NCI-H345 (cell line): ENCODE data around the gene NINJ2.

Experiments
- DNase-seq: peaks from one replicate; lab custom pipeline; 2025; lab: John Stamatoyannopoulos, UW

The NINJ2 gene

DNA sequence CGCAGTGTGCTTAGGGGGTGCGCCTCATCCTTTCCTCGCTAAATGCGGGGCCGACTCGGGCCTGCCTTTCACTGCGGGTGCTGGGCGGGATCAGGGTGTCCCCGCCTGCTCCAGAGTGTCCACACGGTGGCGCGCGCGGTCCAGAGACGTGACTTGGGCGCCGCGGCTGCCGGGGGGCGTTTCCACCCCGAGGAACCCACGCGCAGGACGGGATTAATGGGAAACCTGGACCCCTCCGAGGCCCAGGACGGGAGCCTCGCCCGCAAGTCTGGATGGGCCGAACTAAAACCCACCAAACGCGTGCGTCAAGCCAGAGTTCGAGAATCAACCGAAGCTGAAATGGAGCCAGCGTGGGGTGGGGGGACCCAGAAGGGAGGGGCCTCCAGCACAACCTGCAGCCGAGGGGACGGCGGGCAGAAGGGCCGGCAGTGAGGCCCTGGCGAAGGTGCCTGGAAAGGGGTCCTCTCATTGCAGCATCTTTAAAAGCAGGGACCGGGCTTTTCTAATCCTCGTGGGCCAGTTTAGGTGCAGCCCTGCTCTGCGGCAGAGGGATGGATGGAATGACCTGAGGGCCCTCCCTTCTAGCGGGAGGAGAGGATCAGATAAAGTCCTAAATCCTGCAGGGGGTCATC, 93.3 kb downstream of the NINJ2 start:
- DNase-seq: peak; percentile 79

DNA sequence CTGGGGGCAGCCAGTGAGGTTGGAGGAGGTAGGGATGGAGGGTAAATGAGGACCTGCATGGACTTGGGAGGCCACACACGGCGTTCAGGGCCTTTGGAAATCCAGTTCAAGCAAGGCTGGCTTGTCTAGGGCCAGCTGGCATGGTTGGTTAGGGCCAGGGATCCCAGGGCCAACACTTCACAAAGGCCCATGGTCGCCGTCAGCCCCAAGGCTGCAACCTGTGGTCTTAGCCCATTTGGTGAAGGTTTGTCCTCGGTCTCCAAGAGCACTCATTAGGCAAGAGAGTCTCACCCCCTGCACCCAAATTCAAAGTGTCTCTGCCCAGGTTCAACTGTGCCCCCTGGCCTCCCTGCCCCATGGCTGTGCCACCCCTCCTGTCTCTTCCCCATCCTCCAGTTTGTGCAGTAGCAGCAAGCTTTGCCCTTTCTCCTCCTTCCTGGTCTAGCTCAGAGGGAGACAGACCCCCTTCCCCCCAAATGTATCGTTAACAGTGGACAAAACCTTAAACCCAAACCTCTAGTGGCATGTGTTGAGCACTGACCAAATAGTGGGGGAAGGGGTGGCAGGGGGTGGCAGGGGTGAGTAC, 94.1 kb downstream of the NINJ2 start:
- DNase-seq: no peak

DNA sequence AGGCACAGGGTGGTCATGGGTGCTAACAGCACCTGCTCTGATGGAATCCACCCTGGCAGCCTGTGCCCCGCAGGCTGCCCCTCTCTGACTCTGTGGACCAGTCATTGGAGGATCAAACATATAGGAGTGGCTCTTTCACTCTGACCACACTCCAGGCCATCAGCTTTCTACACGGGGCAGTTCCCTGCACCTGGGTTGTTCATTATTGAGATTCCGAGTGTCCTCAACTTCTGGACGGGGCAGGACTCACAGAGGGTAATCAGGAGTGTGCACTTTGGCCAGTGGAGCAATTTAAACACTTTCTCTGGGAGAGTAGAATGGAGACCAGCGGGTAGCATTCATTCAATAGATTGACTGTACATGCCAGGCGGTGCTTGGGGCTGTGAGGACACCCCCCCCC, 94.8 kb downstream of the NINJ2 start:
- DNase-seq: no peak

DNA sequence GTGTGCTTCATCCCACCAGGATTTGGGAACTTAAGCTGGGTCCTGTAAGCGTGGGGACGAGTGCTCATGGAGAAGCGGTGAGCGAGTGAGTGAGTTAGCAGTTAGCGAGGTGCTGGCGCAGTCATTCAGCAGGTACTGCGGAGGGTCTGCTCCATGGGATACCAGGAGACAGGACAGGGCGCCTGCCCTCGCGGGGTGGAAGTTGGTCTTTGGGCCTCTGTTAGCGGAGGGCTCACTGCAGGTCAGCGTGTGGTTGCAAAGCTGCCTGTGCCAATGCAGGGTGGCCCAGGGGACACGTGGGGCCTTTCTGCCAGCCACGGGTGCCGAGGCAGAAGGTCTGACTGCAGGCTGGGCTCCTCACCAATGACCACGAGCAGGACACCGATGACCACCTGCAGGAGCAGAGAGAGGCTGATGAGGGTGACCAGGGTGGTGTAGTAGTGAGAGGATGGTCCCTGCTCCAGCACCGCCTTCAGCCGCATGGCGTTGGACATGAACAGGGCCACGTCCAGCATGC, 97.6 kb downstream of the NINJ2 start:
- no peak for DNase-seq

DNA sequence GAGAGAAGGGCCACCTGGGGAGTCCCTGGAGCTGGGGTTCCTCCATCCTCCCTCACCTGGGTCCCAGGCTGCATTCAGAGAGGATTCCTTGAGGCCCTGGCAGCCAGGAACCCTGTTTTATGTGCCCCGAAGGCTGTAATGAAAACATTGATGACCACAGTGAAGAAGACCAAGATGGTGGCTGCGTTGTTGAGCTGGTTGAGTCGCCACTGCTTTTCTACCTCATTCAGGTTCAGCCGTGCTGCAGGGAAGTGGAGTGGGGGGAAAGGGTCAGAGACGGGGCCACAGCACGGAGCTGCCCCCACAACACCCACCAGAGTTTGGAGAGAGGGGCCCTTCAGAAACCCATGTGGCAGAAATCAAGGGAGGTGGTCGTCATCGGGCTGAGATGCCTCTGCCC, 98.1 kb downstream of the NINJ2 start:
- DNase-seq: no peak

DNA sequence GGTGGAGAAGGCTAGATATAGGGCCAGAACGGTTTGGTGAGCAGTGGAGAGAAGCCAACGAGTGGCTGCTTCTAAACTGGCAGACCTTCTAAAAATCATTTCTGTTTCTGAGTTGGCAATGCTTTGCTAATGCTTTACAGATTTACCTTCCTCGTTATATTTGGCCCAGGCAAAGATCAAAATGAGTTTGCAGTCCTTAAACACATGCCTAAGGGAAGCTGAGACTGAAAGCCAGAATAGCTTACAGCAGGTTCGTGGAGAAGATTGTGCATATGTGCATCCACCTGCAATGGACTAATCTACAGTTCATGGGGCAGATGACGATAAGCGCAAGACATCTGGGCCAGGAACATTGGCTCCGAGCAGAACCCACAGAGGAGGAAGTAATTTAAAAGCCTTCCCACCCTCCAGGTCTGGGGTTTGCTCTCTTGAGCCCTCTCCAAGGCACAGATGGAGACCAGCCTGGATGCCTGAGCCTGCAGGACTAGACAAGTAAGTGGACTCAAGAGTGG, 99.4 kb downstream of the NINJ2 start:
- DNase-seq: no peak

DNA sequence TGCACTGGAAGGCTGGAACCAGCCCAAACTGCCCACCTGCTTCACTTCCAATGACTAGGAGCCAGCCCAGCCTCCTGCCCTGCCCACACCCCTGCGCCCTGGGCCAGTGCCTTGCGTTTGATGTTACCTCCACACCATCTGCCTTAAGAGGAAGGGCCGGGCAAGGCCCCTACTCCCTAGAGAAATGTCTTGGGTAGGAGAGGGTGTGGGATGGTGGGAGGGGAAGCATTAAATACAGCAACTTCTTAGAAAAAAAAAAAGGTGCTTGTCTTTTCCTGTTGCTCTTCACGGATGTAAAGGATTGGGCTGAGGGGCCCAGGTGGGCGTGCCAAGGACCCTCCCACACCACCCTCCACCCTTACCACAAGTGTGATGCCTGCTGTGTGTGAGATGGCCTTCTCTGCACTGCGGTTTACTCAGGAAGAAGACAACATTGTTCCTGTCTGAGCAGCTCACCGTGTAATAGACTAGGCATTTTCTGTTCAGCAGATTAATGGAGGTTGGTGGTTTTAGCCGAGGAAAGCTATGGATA, 99.9 kb downstream of the NINJ2 start:
- DNase-seq: no peak

DNA sequence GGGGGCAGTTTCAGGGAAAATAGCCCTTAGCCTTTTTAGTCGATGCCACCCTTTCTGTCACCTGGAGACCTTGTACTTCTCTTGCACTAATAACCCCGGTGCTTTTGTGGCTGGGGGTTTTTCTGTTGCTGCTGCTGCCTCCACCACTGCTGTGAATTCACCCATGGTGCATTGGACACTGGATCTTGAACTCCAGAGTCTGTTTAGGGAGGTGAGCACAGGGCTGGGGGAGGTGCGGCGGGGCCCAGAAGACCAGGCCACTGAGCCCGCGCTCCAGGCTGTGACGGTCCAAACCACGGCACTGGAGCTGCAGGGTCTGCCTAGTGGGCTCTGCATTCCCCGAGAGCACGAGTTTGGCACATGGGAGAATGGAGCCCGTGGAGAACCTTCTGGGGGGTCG, 100.6 kb downstream of the NINJ2 start:
- no peak for DNase-seq

DNA sequence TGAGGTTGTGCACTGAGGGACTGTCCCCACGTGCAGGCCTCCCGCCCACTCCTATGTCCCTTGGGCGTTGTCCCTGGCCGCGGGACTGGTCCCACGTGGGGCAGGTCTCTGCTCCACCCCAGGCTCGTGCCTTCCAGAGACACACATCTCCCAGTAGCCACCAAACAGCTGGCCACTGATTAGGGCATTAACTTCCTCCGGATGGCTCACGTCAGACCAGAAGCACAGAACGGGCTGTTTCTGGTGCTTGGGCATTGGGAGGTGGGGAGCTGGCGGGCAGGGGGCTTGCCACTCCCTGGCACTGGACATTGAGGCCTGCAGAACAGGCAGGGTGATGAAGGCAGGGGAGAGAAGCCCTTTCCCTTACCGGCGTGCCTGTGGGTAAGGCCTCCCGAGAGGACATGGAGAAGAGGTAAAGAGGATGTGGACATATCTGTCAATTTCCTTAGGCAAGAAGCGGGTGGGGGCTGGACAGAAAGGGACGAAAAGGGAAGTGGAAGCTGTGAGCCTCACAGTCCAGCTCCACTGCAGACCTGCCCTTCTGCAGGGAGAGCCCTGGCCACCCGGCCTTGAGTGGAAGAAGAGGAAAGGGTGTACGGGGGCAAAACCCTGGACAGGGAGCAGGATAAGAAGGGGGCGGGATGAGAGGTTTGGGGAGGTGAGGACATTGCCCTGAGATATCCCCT, 101.2 kb downstream of the NINJ2 start:
- DNase-seq: no peak

DNA sequence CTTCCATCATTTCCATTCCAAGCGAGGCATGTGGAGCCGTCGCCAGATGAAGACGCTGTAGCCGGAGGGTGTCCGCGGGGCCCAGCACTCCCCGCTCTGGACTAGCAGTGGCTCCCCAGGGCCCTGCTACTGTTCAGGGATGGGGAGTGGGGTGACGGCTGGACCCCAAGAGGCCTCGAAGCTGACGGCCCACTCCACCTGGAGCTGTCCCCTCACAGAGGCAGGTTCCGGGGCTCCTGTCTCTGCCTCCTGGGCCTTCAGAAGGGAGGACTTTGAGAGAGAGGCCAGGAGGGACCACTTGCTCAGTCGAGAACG, 101.9 kb downstream of the NINJ2 start:
- no peak for DNase-seq

DNA sequence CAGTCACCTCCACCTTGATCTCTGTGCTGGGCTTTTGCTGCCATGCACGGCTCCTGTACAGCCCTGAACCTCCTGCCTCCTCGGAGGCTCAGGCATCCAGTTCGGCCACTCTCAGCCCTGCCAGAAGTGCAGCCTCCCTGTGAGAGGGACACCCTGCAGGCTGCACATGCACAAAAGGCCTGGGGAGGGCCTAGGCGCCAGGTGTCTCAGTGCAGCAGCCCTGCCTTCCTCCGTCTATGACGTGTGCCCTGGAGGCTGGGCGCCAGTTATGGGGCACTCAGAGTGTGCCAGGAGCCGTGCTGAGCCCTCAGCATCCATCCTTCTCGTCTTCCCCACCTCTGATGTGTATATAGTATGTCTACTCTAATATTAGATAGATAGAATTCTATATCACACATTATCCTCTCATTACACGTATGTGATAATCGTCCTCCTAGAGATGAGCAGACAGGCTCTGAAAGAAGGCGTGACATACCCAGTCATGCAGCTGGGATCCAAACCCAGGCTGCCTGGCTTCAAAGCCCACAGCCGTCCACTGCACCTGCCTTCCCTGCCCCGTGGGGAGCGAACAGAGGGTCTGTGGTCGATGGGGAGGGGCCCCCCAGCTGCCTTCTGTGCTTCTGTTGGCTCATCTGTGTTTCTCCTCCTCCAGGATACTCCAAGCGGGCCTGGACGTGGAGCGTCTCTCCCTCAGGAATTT, 102.4 kb downstream of the NINJ2 start:
- peak; percentile 89 for DNase-seq

DNA sequence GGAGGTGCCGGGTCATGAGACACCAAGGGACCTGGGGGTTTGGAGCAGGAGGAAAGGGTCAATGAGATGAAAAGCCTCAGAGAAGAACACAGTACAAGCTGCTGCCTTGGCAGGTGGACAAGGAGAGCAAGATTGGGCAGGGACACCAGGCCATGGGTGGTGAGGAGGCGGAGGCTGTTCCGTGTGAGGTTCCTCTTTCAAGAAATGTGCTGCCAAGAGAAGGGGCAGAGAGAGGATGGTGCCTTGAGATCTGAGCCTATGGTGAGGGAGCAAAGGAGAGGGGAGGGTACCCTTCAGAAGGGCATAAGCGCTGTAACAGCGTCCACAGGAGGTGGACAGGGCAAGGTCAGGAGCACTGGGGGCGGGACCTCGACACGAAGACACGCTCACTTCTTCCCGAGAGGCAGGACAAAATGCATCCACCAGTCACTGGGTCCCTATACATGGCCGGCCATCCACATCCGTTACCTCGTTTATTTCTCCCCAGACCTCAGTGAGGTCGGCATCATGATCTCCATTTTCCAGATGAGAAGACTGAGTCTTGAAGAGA, 103.3 kb downstream of the NINJ2 start:
- DNase-seq: no peak

DNA sequence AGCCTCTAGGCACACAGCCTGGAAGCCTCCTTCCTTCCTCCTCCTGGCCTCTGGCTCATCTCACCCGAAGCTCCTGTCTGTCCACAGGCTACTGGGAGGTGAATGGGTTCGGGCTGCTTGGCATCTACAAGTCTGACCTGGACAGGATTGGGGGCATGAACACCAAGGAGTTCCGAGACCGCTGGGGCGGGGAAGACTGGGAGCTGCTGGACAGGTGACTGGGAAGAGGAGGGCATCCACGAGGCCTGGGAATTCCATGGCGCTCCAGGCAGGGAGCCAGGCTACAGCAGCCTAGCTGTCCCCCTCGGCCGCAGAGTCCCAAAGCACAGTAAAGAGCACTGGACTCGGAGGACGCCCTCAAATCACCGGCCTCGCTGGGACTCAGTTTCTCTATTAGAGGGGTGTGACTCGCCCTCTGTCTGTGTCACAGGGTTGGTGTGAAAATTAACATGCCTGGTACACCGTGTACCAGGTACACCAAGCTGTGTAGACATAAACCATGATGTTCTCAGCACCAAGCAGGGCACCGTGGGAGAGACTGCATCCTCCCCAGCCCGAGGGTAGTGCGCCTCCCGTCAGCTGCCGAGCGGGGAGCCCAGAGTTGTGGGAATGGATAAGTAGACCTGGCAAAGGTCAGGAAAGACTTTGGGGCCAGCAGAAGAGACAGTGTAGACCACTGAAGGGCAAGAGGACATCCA, 103.9 kb downstream of the NINJ2 start:
- DNase-seq: no peak

DNA sequence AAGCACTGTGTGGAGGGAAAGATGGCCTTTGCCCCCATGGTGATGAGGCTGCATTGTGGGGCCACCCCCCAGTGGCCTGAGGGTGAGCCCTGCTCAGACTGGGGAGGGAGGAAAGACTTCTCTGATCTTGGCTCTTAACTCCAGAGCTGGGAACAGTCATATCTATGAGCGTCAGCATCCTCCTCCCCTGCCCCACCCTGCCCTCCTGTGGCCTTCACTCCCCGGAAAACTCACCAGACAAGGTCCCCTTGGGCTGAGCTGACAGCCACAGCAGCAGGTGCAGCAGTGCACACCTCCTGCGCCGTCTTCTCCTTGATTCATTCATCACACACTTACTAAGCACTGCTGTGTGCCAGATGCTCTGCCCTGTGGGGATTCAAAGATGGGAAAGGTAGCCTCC, 104.7 kb downstream of the NINJ2 start:
- DNase-seq: no peak

DNA sequence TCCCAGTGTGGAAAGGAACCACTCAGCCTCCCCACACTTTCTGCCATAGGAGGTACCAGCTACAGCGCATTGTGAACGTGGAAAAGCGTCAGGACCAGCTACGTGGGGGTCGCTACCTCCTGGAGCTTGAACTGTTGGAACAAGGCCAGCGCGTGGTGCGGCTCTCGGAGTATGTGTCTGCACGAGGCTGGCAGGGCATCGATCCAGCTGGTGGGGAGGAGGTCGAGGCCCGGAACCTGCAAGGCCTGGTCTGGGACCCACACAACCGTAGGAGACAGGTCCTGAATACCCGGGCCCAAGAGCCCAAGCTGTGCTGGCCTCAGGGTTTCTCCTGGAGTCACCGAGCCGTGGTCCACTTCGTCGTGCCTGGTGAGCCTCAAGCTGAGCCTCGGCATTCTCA, 106.7 kb downstream of the NINJ2 start:
- no peak for DNase-seq

DNA sequence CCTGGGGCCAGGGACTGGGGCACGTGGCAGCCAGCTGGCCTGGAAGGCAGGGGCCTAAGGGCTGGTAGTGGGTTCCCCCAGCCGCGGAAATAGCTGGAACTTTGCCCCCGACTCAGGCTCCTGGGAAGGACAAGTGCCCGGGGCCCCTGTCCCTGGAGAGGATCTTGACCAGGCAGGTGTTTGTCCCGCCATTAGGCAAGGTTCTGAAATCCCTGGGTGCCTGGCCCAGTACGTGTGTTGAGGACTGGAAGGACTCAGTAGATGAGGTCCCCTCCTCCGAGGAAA, 109.3 kb downstream of the NINJ2 start:
- DNase-seq: no peak

DNA sequence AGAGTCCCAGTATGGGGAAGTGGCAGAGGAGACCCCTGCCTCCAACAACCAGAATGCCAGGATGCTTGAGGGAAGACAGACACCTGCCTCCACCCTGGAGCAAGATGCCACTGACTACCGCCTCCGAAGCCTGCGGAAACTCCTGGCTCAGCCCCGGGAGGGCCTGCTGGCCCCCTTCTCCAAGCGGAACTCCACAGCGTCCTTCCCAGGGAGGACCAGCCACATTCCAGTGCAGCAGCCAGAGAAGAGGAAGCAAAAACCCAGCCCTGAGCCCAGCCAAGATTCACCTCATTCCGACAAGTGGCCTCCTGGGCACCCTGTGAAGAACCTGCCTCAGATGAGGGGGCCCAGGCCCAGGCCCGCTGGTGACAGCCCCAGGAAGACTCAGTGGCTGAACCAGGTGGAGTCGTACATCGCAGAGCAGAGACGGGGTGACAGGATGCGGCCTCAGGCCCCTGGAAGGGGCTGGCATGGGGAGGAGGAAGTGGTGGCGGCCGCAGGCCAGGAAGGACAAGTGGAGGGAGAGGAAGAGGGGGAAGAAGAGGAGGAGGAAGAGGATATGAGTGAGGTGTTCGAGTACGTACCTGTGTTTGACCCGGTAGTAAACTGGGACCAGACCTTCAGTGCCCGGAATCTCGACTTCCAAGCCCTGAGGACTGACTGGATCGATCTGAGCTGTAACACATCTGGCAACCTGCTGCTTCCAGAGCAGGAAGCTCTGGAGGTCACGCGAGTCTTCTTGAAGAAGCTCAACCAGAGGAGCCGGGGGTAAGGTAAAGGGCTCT, 109.8 kb downstream of the NINJ2 start:
- DNase-seq: no peak

DNA sequence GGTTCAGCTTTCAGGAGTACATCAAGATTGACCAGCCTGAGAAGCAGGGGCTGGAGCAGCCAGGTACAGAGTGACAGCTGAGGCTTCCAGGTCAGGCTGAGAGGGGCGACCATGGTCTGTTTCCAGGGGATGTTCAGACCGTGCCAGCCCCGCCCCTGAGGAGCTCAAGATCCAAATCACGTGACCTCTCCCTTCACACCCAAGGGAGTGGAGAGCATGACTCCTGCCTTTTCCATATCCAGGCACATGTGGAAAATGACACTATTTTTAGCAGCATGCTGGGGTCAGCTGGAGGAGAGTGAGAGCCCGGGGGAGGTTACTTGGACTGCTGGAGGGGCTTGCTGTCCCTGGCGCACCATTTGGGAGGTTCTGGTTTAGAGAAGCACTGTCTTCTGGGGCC, 110.8 kb downstream of the NINJ2 start:
- DNase-seq: no peak

DNA sequence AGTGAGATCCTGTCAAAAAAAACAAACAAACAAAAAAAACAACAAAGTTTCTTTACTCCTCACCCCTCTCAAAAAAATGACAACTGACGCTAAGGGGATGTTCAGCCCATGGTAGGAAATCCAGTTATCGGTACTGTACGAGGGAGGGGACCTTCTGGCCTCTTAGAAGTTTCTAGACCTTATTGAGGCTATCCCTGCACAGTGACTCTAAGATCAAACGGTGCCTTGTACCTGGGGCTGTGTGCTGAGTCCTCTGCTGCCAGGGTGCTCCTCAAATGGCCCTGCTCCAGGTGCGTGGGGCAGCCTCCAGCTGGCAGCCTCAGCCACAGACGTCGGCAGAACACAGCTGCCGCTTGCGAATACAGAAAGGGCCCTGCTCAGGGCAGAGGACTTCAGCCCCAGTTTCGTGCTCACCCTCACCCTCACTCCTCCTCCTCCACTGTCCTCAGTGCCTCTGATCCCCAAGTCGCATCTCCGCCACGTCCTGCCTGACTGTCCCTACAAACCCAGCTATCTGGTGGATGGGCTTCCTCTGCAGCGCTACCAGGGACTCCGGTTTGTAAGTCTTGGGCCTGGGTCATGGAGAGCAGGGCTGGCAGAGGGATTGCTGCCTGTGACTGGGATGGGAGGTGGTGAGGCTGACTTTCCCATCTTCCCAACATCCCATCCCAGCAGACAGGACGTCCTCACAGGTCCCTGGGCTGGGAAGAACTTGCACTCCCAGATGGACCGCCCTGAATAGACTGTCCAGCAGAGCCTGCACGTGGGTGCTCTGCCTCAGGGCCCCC, 112.6 kb downstream of the NINJ2 start:
- no peak for DNase-seq

DNA sequence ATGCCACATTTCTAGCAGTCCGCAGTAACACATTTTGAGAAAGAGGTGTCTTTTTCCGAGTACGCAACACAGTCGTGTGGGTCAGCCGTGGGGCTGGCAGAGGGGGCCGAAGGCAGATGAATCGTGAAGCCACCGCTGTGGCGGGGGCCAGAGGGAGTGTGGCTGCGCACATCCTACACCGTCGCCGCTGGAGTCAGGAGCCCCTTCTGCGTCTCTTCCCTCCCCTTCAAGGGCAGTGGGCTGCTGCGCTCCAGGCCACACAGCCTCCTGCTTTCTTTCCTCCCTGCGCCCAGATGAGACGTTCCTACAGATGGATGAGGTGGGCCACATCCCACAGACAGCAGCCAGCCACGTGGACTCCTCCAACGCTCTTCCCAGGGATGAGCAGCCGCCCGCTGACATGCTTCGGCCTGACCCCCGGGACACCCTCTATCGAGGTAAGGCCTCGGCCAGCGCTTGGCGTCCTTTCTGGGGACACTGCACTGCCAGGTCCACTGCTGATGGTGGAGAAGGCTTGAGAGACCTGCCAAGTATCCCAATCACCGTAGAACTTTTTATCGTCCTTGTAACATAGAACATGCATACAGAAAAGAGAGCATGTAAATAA, 113.7 kb downstream of the NINJ2 start:
- no peak for DNase-seq
